Coronary artery (tissue), 2 donors: ENCODE results near the gene TGFBI.
A peak's percentile ranks its signal among the peaks of the same experiment; 100 is the strongest.

Experiments used
- DNase-seq: peaks from one replicate; pipeline ENCODE4 v3.0.0-alpha.2; 2017; ENCODE audit warnings: low spot score
- H3K27ac ChIP-seq, 2 donors: fragments of 200-600 bp; sonication (generic); one replicate each; pipeline ENCODE4 v1.5.1; 2016 to 2019
- H3K4me3 ChIP-seq: fragments of 200-600 bp; sonication (generic); 2 replicates; pipeline ENCODE4 v1.5.1; 2016; ENCODE audit warnings: mild to moderate bottlenecking, moderate library complexity
- CTCF ChIP-seq: fragments of 200-600 bp; sonication (generic); IDR thresholded peaks from one replicate; pipeline ENCODE4 v1.5.1; 2019; ENCODE audit warnings: antibody characterized with exemption

The TGFBI gene

GRCh38 chr5:136028782-136029742 lies at the start of gene TGFBI:
TSS of gene TGFBI (plus strand) at chr5:136028988. CDS start at chr5:136029056, 68 bp downstream.
- peak within 1 kb of the TSS; percentile 74 to 79 for H3K27ac ChIP-seq
- peak; percentile 82 for DNase-seq
- peak within 1 kb of the TSS; percentile 76 for H3K4me3 ChIP-seq
- TF ChIP-seq CTCF = no peak

GRCh38 chr5:135978993-135979392 lies 49.8 kb upstream of the TGFBI start:
- DNase-seq = no peak
- no peak overlapping the region for H3K4me3 ChIP-seq
- TF ChIP-seq CTCF = no peak
- H3K27ac ChIP-seq = no peak overlapping the region

GRCh38 chr5:135979510-135979909 lies 49.3 kb upstream of the TGFBI start:
- no peak for TF ChIP-seq CTCF
- DNase-seq = no peak
- H3K27ac ChIP-seq = no peak overlapping the region
- no peak overlapping the region for H3K4me3 ChIP-seq

GRCh38 chr5:135980620-135981019 lies 48.2 kb upstream of the TGFBI start:
- TF ChIP-seq CTCF = no peak
- Histone ChIP-seq H3K27ac (no peak overlapping the region), H3K4me3 (no peak overlapping the region)
- no peak for DNase-seq

GRCh38 chr5:135985951-135986350 lies 42.8 kb upstream of the TGFBI start:
- peak overlapping the region in 1 of 2 donors; percentile 71 for H3K27ac ChIP-seq
- no peak for DNase-seq
- TF ChIP-seq CTCF = no peak
- H3K4me3 ChIP-seq = no peak overlapping the region

GRCh38 chr5:135986401-135986800 lies 42.4 kb upstream of the TGFBI start:
- TF ChIP-seq CTCF = no peak
- DNase-seq = no peak
- Histone ChIP-seq H3K27ac (peak overlapping the region; percentile 47 to 71), H3K4me3 (no peak overlapping the region)
